GM21529 (cell line): ENCODE data around the gene LCAT.
"Not testable (repeated sequence)": the region's sequence is repeated elsewhere in the genome, so short reads cannot be mapped to it uniquely, and the experiment has no call there.

ENCODE experiments used
- ATAC-seq: cut with Tn5 transposase; IDR thresholded peaks from one replicate; pipeline ENCODE4 v1.9.1; 2021; ENCODE audit not compliant: unreplicated experiment

The LCAT gene

GRCh38 chr16:67943619-67944504, at the start of gene LCAT:
Gene LCAT (minus strand): TSS chr16:67944120. CDS start chr16:67944101, 19 bp downstream.
- no peak for ATAC-seq

GRCh38 chr16:67993207-67994039, 49.5 kb upstream of the LCAT start:
- peak; percentile 69 for ATAC-seq

GRCh38 chr16:67992661-67993206, 48.8 kb upstream of the LCAT start:
- no peak for ATAC-seq

GRCh38 chr16:67990018-67990386, 46.1 kb upstream of the LCAT start:
- no peak for ATAC-seq

- ATAC-seq, result peak; percentile 29
These were observed 45.5 kb upstream of the LCAT start for GRCh38 chr16:67989322-67990017.

- ATAC-seq, result no peak
These were observed 44.8 kb upstream of the LCAT start for GRCh38 chr16:67988675-67989074.

- no peak for ATAC-seq
These were observed 43.7 kb upstream of the LCAT start for GRCh38 chr16:67987460-67988160.

GRCh38 chr16:67986949-67987348, 43.0 kb upstream of the LCAT start:
- ATAC-seq, result no peak

GRCh38 chr16:67982011-67982696, 38.2 kb upstream of the LCAT start:
- no peak for ATAC-seq

GRCh38 chr16:67979955-67980678, 36.2 kb upstream of the LCAT start, which contains the start of gene DPEP3:
Gene DPEP3 (minus strand): TSS chr16:67980499. CDS start chr16:67980380, 119 bp downstream.
- no peak for ATAC-seq

- no peak for ATAC-seq
These were observed 33.7 kb upstream of the LCAT start for GRCh38 chr16:67977469-67978227.

- no peak for ATAC-seq
These were observed 33.1 kb upstream of the LCAT start for GRCh38 chr16:67977005-67977404.

GRCh38 chr16:67976205-67976604, 32.3 kb upstream of the LCAT start:
- ATAC-seq, result no peak

GRCh38 chr16:67975321-67976105, 31.6 kb upstream of the LCAT start:
- ATAC-seq, result no peak

GRCh38 chr16:67972285-67972684, 28.4 kb upstream of the LCAT start:
- not testable (repeated sequence) for ATAC-seq

- no peak for ATAC-seq
These were observed 27.2 kb upstream of the LCAT start for GRCh38 chr16:67971111-67971510.

GRCh38 chr16:67969254-67970039, 25.5 kb upstream of the LCAT start:
- ATAC-seq, result no peak
